Cardiac muscle cell (in vitro differentiated cells and primary cell): ENCODE results near the gene CDON. TPM values are rescaled to one million over a fixed set of nuclear protein-coding genes. Genes with fewer than 3 reads are reported as not detected.

Experiments used
- DNase-seq, 2 donors: peaks; one replicate each; pipeline versions ENCODE4 v3.0.0 to v3.0.0-alpha.2; 2010 to 2017; ENCODE audit warnings: low read depth in 1 of 2, low spot score in 1 of 2
- H3K27ac ChIP-seq: fragments of 200-600 bp; sonication (generic); 2 replicates; pipeline ENCODE4 v1.5.1; 2016
- H3K27me3 ChIP-seq: fragments of 200-600 bp; sonication (generic); 2 replicates; pipeline ENCODE4 v1.6.0; 2016; ENCODE audit warnings: control low read depth
- H3K36me3 ChIP-seq: fragments of 200-600 bp; sonication (generic); 2 replicates; pipeline ENCODE4 v1.5.1; 2016; ENCODE audit warnings: control low read depth
- H3K4me1 ChIP-seq: fragments of 200-600 bp; sonication (generic); 2 replicates; pipeline ENCODE4 v1.8.1; 2017; ENCODE audit warnings: low read depth, mild to moderate bottlenecking, mixed run types
- H3K4me3 ChIP-seq: fragments of 200-600 bp; sonication (generic); 2 replicates; pipeline ENCODE4 v1.5.1; 2016; ENCODE audit warnings: mild to moderate bottlenecking
- H3K9me3 ChIP-seq: fragments of 200-600 bp; sonication (generic); 2 replicates; pipeline ENCODE4 v1.5.1; 2017; ENCODE audit warnings: low read depth, mild to moderate bottlenecking, control low read depth
- CTCF ChIP-seq: IDR thresholded peaks from 2 replicates; pipeline ENCODE4 v1.5.1; 2012; ENCODE audit warnings: low read depth, mild to moderate bottlenecking, low read length
- polyA plus RNA-seq: library from polyadenylated mRNA; unstranded; fragments of >200 nt; fragmentation: Nextera tagmentation; extraction: Ambion mirVana; gene quantifications from 2 replicates; pipeline ENCODE4 v1.2.1, GENCODE V29; 2016
- total RNA-seq: library from RNA; depleted of rRNA; stranded (reverse); fragments of >200 nt; gene quantifications from 2 replicates; pipeline ENCODE4 v1.2.3, GENCODE V29; 2016

Gene CDON
- total and polyA plus RNA-seq, 2 experiments from 2014 or later: 5.7 to 17.3 TPM

- no peaks in the 10 kb centered on the region for H3K27me3 ChIP-seq
- no peak for DNase-seq
- no peak overlapping the region for H3K27ac ChIP-seq
- no peak overlapping the region for H3K4me3 ChIP-seq
- TF ChIP-seq CTCF: no peak
- no peaks in the 10 kb centered on the region for H3K9me3 ChIP-seq
- H3K4me1 ChIP-seq: no peaks in the 10 kb centered on the region
- H3K36me3 ChIP-seq: no peaks in the 10 kb centered on the region
Observed at GRCh38 chr11:125945011-125945796, 117.5 kb downstream of the CDON start.

GRCh38 chr11:125944350-125945010 is 118.2 kb downstream of the CDON start:
- Histone ChIP-seq H3K36me3 (no peaks in the 10 kb centered on the region), H3K9me3 (no peaks in the 10 kb centered on the region), H3K4me1 (no peaks in the 10 kb centered on the region), H3K4me3 (no peak overlapping the region), H3K27ac (no peak overlapping the region), H3K27me3 (no peaks in the 10 kb centered on the region)
- TF ChIP-seq CTCF: no peak
- no peak for DNase-seq

GRCh38 chr11:125943661-125944349 is 118.9 kb downstream of the CDON start:
- no peak overlapping the region for H3K4me3 ChIP-seq
- H3K9me3 ChIP-seq: no peaks in the 10 kb centered on the region
- H3K27ac ChIP-seq: no peak overlapping the region
- no peaks in the 10 kb centered on the region for H3K4me1 ChIP-seq
- no peak for TF ChIP-seq CTCF
- no peaks in the 10 kb centered on the region for H3K36me3 ChIP-seq
- no peak for DNase-seq
- H3K27me3 ChIP-seq: no peaks in the 10 kb centered on the region

- Histone ChIP-seq H3K4me3 (no peak overlapping the region), H3K36me3 (no peaks in the 10 kb centered on the region), H3K27me3 (no peaks in the 10 kb centered on the region), H3K27ac (no peak overlapping the region), H3K9me3 (no peaks in the 10 kb centered on the region), H3K4me1 (no peaks in the 10 kb centered on the region)
- no peak for DNase-seq
- TF ChIP-seq CTCF: no peak
Observed at GRCh38 chr11:125942771-125943428, 119.8 kb downstream of the CDON start.
